ENCODE data around the gene ARHGEF19.

GRCh38 chr1:16226490-16227179 lies 14.2 kb upstream of the ARHGEF19 start:
- TF ChIP-seq CTCF (IDR thresholded peaks at IDR 0.05) (no peak), POLR2A (IDR thresholded peaks at IDR 0.05) (peak in 1 of 2 donors; percentile 66)

Data from thyroid gland (tissue), 4 donors.